HG03060 (cell line): ENCODE measurements around the gene MRC1.

Experiments used
- ATAC-seq: cut with Tn5 transposase; IDR thresholded peaks from one replicate; pipeline ENCODE4 v1.9.1; 2021; ENCODE audit warnings: low read depth, moderate number of reproducible peaks; ENCODE audit not compliant: unreplicated experiment

Gene MRC1

GRCh38 chr10:17795083-17795482, 14.1 kb upstream of the MRC1 start:
- ATAC-seq: no peak

DNA sequence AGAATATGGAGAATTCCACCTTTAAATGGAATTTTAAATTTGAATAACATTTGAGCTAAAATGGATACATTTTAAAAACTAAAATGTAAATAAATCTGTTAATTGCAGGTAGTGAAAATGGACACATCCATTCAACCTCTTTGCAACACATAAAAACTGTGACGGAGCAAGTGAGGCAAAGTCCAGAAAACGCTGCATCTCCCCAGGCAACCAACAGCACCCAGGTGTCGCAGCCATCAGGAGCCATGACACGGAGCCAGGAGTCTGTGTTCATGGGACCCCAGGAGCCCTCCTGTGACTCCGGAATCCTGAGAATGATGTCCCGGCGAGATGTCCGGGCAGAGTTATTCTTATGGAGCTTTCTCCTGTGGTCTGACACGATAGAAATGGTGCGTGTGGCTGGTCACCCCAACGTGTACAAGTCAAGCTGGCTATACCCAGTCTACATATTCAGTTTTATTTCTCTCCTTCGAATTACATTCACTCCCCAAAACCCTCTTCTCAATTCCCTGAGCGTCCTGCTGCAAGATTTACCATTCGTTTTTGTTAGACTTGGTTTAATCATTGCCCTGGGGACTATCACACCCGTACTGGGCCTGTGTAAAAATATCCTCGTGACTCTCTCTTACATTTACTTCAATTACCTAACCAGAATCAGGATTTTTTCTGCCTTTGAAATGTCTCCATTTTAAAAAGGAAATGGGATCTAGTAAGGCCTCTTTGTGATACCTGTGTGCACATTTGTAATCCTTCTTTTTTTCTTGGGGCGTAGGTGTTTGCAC, 13.1 kb upstream of the MRC1 start:
- ATAC-seq: no peak

GRCh38 chr10:17801507-17801906, 7.6 kb upstream of the MRC1 start:
- ATAC-seq: no peak

DNA sequence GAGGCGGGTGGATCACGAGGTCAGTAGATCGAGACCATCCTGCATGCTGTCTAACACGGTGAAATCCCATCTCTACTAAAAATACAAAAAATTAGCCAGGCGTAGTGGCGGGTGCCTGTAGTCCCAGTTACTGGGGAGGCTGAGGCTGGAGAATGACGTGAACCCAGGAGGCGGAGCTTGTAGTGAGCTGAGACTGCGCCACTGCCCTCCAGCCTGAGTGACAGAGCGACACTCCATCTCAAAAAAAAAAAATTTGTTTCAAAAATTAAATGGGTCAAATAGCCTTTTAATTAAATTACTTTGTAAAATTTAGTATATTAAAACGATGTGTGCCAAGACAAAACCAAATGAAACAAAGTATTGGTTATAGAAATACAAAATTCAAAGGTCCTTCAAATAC, 6.8 kb upstream of the MRC1 start:
- no peak for ATAC-seq

GRCh38 chr10:17802976-17803375, 6.2 kb upstream of the MRC1 start:
- ATAC-seq: no peak

GRCh38 chr10:17805330-17805729, 3.8 kb upstream of the MRC1 start:
- no peak for ATAC-seq

- ATAC-seq: no peak
These were observed 3.1 kb upstream of the MRC1 start for GRCh38 chr10:17805921-17806577.

DNA sequence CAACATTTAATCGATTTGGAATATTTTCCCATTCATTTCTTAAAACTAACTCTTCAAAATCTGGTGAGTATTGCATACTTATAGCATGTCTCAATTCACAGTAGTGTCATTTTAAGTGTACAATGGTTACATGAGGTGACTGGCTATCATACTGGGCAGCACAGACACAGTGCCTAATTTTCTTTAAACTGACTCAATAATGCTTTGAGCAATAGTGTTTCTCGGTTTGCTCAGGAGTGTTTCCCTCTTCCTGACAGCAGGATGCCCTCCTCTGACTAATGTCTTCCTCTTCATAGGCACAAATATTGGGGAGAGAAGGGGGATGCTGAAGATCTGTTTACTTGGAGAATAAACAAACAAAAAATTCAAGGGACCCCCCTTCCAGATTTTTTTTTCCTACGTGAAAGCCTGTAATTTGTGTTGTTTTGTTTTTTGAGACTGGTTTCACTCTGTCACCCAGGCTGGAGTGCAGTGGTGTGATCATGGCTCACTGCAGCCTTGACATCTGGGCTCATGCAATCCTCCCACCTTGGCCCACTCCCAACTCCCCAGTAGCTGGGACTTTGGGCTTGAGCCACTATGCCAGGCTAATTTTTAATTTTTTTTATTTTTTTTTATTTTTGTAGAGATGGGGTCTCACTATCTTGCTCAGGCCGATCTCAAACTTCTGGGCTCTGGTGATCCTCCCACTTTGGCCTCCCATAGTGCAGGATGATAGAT, 2.2 kb downstream of the MRC1 start:
- ATAC-seq: no peak

- ATAC-seq: no peak
These were observed 5.8 kb downstream of the MRC1 start for GRCh38 chr10:17814973-17815372.

- ATAC-seq: no peak
These were observed 7.1 kb downstream of the MRC1 start for GRCh38 chr10:17816199-17816598.

DNA sequence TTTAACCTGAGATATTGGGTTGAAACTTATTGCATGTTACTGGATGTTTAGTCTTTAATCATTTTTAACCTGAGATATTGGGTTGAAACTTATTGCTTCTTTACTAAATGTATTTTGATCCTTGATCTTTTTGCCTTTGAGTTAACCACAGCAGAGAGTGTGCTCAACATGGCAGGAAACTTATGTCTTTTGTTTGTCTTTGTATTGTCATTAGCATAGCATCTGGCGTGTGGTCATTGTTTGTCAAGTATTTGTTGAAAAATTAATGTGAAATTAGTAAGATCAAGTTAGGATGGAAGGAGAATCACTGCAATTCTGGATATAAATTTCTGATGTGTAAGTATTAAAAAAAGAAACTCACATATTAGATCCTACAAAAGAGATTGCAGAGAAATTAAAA, 8.2 kb downstream of the MRC1 start:
- no peak for ATAC-seq

DNA sequence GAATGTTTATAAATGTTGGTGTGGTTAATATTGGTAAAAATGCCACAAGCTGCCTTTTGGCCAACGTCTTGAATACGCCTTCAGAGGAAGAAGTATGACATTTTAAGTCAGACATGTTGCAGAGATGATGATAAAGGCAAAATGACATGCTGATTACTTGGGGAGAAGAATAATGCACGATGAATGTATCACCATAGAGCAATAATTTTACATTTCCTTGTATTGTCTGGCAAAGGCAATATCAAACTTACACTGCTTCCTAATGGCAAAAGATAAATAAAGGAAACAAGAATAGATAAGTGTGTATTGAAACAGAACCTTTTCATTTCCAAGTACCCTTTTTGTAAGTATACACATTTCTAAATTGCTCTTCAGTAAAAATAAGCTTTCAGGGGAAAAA, 8.6 kb downstream of the MRC1 start:
- ATAC-seq: no peak

- no peak for ATAC-seq
These were observed 10.7 kb downstream of the MRC1 start for GRCh38 chr10:17819836-17820235.

DNA sequence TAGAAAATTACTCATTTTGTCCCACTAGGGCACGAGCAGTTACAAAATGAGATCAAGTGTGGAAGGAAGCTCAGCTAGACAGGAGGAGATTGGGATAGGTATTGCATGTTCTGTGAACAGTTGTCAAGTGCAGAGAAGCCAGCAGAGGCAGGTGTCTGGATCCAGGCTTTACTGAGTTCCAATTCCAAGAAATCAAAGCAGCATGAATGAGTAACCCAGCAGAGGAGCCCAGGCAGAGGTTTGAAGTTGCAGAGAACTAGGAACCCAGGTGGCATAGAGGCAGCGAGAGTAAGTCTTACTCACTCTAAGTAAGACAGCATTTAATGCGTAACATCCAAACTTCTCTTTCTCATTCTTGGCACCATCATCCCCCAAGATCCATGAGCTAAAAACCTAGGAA, 11.8 kb downstream of the MRC1 start:
- ATAC-seq: no peak

GRCh38 chr10:17821893-17822292, 12.7 kb downstream of the MRC1 start:
- no peak for ATAC-seq

GRCh38 chr10:17831341-17831740, 22.2 kb downstream of the MRC1 start:
- ATAC-seq: no peak

GRCh38 chr10:17831896-17832295, 22.7 kb downstream of the MRC1 start:
- no peak for ATAC-seq

- ATAC-seq: no peak
These were observed 24.5 kb downstream of the MRC1 start for GRCh38 chr10:17833656-17834055.

GRCh38 chr10:17835688-17836087, 26.5 kb downstream of the MRC1 start:
- no peak for ATAC-seq

GRCh38 chr10:17836942-17837341, 27.8 kb downstream of the MRC1 start:
- ATAC-seq: no peak

- ATAC-seq: no peak
These were observed 29.0 kb downstream of the MRC1 start for GRCh38 chr10:17838080-17838648.
